Stimulated activated CD4-positive, alpha-beta T cell treated with anti-CD3 and anti-CD28 coated beads, Interleukin-2, amount 100 ng/mL, for 24 hours (primary cell): ENCODE measurements around the gene PTGES3L.
A peak's percentile ranks its signal among the peaks of the same experiment; 100 is the strongest.
"Not testable (repeated sequence)": the region's sequence is repeated elsewhere in the genome, so short reads cannot be mapped to it uniquely, and the experiment has no call there.

Experiments
- DNase-seq, 2 donors: peaks; one replicate each; pipeline ENCODE4 v3.0.0-alpha.2; 2020

The PTGES3L gene

GRCh38 chr17:42980274-42980765 is 440 bp upstream of the PTGES3L start, which contains the start of gene RUNDC1:
RUNDC1 (plus strand) TSS chr17:42980565; CDS start chr17:42980577, 12 bp downstream.
- DNase-seq: peak; percentile 93 to 95

DNA sequence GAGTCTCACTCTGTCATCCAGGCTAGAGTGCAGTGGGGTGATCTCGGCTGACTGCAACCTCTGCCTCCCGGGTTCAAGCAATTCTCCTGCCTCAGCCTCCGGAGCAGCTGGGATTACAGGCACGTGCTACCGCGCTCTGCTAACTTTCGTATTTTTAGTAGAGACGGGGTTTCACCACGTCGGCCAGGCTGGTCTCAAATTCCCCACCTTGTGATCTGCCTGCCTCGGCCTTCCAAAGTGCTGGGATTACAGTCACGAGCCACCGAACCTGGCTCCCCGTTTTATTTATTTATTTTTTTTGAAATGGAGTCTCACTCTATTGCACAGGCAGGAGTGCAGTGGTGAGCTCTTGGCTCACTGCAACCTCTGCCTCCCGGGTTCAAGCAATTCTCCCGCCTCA is 4.2 kb downstream of the PTGES3L start:
- not testable (repeated sequence) for DNase-seq

DNA sequence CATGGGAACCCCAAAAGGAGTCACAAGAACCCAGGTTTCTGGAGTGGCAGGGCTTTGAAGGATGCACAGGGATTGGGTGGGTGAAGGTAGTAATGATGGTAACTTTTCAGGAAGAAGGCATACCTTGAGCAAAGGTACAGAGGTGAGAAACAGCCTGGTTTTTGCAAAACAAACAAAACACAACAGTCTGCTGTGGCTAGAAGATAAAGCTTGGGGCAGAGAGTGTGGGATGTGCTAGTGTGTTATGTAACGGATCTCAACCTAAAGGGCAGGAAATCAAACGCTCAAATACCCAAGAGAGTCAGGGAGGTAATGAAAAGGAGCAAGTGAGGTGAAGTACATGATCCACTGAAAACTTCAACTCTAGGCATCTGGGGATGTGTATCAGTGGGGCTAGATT is 4.6 kb downstream of the PTGES3L start:
- no peak for DNase-seq

- not testable (repeated sequence) for DNase-seq
These were observed 6.6 kb downstream of the PTGES3L start for GRCh38 chr17:42973323-42973722.

- DNase-seq: no peak
These were observed 8.3 kb downstream of the PTGES3L start for GRCh38 chr17:42971589-42971988.

- DNase-seq: no peak
These were observed 10.8 kb downstream of the PTGES3L start for GRCh38 chr17:42969001-42969581.

DNA sequence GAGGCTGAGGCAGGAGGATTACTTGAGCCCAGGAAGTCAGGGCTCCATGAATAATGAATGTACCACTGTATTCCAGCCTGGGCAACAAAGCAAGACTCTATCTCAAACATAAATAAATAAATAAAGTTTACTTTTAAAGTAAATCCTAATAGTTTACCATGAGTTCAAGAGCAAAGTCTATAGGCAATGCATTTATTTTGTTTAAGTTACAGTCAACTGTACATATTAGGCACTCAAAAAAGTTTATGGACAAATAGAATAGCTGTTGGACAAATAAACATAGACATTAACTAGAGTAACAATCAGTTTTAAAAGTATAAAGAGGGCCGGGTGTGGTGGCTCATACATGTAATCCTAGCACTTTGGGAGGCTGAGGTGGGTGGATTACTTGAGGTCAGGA is 12.0 kb downstream of the PTGES3L start:
- DNase-seq: no peak

DNA sequence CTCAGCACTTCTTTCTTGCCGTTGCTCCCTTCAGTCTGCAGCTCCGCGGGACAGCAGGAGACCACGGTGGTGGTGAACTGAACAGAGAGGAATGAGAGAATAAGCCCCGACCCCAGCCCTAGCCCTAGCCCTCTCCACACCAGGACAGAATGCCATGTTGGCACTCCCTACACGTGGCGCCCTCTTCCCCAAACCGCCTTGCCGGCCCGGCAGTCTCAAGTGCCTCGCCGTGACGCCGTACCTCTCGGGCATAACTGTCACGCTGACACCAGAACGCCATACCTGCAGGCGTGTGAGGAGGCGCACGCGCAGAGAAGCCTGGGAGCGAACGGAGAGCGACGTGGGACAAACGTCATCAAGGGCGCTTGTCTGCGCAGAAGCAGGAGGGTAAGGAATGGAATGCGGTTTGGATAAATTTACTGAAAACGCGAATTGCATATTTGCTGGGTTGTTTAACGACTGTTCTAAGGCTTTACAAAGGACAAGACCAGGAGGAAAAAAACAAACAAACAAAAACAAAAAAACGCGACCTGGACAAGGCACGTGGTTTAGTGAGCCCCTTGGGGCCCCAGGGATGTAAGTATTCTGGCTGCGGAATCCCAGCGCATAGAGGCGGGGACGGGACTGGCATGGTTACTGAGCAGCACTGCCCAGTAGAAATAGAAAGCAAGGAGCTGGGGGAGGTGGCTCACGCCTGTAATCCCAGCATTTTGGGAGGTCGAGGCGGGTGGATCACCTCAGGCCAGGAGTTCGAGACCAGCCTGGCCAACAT is 15.5 kb downstream of the PTGES3L start, which contains the start of gene AARSD1:
Gene AARSD1, minus strand, starts transcription at position 294 of the 772 bp plus-strand sequence. Its CDS starts 14 bp downstream, at position 280.
- DNase-seq: peak; percentile 89 to 90

DNA sequence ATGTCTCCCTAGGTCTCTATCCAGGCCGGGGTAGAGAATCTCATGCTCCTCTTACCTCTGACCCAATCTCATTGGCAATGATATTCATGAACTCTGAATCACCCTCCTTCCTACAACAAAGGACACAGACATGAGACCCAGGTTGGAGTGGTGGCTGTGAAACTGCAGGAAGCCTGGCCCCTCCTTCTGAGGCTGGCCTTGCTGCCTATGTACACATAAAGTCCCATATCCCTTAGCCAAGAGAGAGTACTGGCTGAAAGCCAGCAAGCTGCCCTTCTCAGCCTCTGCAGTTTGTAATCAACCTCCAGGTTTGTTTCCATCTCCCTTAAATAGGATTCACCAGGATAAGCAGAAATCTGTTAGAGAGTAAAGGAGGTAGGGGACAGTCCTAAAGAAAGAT is 26.2 kb downstream of the PTGES3L start:
- no peak for DNase-seq

DNA sequence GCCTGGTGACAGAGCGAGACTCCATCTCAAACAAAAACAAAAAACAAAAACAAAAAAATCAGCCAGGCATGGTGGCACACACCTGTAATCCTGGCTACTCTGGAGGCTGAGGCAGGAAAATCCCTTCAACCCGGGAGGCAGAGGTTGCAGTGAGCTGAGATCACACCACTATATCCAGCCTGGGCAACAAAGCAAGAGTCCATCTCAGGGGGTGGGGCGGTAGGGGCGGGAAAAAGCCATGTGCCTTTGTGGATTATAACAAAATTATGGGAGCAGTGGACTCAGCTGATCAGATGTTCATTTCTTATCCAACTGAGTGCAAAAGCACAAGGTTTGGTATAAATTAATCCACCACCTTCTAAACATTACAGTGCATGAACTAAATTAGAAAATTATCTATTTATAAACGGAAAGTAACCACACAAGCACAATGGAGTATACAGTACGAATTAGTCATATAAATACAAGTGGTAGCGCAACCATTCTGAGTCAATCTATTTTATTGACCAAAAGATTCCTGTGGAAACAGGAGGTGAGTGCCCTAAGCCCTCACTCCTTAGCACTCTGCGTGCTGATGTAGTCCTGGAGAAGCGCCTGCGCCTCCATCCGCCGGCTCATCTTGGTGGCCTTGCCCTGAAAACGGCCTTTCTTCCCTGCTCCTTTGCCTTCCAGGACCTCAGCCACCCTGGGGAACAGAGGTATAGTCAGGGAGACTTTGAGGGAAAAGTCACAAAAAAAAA is 29.7 kb downstream of the PTGES3L start:
- DNase-seq: no peak

DNA sequence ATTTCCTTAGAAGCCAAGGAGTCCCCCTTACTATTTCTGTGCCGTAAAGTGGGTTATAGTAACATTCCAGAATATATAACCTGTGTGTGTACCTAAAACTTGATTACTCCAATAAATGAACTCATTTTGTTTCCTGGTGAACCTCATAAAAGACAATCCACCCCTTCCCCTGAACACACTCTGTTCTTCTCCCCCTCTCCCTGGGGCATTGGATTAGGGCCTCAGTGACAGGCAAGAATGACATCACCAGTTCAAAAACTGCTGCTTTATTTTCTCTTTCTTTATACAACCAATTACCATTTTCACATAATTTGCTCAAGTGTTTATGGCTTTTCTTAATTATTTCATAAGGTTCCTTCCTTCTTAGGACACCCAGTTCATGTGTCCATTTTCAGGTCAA is 33.1 kb downstream of the PTGES3L start:
- no peak for DNase-seq

DNA sequence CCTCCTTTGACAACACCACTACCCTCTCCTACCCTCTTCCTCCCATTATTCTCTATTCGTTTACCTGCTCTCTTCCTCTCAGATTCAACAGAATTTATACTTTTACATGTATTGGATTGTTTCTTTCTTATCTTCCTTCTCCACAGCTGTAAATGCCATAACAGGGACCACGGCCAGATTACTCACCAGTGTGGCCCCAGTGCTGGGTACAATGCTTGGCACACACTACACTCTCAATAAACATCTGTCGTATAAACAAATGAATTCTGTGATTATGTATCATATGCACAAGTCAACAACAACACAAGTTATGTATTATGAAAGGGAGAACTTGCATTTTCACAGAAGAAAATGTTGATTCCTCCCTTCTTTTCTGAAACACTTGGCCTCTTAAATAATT is 35.7 kb downstream of the PTGES3L start:
- DNase-seq: no peak

- peak in 1 of 2 donors; percentile 3 for DNase-seq
These were observed 41.9 kb downstream of the PTGES3L start for GRCh38 chr17:42937712-42938596.

DNA sequence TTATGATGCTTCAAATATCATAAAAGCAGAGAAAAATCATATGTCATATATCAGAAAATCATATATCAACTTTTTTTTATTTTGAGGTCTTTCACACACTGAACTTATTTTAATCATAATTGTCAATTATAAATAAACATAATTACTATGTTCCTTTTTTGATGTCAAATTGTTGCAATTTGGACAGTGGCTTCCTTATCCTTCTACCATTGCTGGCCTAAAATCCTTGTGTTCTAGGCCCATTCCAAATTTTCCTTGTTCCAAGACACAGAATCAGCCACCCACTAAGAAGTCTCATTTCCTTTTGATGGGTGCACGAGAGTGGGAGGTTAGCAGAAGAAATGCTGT is 50.4 kb downstream of the PTGES3L start:
- DNase-seq: no peak

DNA sequence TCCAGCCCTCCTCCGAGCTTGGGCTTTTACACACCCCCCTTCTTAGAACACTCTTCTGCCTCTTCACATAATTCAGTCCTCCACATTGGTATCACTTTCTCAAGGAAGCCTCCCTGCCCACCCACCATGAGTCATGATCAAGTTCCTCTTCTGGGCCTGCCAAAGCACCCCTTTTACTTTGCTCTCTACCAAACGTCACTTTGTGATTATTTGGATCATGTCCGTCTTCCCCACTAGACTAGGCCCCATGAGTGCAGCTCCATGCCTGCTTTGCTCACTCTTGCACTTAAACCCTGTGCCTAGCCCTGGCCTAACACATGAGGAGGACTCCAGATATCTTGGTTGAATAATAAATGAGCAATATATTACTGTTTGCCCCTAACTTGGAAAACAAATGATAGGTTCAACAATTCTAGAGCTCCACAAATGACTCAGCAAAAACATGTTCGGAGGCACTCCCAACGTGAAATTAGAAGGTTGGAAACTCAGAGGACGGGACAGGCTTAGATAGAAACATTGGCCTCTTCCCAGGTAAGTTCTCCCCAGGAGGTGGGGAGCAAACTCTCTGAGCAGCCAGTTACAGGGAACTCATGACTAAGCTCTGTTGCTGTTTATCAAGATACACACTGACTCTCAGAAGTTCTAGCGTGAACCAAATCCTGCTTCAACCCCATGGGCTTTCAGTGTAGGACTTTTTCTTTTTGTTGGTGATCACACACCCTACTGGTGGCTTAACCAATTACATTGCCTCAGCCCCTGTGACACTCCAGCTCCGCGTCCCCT is 51.0 kb downstream of the PTGES3L start:
- peak; percentile 28 to 43 for DNase-seq

DNA sequence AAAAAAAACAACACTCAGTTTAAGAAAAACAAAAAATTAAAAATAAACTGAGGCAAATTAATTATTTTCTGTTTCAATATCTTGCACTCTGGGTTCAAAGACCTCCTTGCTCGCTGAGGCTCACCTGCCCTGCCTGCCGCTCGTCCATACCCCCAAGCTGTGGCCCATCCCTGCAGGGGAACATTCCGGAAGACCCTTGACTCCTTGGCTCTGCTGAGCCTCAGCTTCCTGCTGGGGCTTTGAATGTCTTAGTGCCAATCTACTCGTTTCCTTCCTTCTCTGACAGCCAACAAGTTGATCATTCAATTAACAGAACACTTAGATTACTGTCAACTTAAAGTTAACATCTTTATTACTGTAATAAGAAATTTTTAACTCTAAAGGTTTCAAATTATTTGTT is 55.0 kb downstream of the PTGES3L start:
- no peak for DNase-seq

GRCh38 chr17:42923472-42923871 is 56.4 kb downstream of the PTGES3L start:
- DNase-seq: not testable (repeated sequence)

DNA sequence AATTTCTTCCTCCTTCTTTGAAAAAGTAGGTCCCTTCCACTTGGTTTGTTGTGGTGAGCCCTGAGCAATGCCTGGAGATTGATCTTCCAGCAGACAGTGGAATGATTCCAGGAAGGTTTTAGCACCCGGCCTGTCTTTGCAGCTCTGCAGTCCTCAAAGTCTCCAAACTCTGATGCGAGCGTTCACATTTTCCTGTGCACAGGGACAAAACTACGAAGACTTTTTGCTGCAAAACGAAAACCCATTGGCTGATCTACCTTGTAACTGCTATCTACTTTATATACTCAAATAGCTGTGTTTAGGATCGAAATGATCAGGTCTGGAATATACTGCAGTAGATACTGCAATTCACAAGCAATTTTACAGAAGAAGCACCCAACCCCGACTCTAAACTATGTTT is 57.6 kb downstream of the PTGES3L start:
- no peak for DNase-seq

DNA sequence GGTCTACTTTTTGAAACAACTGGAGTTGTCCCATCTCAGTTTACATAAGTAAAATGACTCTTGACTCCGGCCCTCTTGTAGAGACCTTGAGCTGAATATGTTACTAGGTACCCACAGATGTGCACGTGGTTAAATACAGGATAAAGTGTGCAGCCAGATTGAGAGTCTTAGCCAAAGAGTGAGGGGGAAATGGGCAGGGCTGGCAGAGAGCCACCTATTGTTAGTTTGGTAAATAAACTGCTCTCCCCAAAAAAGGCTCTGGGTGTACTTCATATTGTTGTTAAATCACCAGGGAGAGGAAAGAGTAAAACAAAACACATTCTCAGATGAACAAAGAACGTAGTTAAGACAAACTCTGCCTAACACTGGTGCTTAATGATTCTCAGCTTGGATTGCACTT is 59.0 kb downstream of the PTGES3L start:
- DNase-seq: no peak

DNA sequence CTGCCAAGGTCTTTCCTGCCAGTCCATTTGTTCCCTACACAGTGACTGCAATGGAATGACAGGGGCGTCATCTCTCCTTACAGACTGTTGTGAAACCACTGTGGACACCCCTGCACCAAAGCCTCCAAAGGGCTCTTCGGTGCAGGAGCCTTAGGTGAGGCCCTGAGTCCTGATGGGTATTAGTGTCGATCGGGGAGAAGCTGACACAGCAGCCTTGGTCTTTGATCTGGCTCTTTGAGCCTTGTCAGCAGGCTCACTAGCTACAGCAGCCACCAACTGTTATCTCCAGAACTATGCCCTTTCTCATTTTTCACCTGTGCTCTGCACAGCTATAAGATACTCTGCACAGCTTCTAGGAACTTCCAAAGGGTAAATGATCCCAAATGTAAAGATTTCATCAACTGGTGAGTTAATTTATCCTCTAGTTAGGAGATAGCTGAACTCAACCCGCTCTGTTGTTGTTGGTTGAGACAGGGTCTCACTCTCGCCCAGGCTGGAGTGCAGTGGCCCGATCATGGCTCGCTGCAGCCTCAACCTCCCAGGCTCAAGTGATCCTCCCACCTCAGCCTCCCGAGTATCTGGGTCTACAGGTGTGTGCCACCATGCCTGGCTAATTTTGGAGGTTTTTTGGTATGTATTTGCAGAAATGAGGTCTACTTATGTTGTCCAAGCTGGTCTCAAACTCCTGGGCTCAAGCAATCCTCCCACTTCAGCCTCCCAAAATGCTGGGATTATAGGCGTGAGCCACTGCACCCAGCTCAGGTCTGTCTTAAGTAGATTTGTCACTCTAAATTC is 59.6 kb downstream of the PTGES3L start:
- DNase-seq: no peak
